Inflammatory macrophage (primary cell): ENCODE measurements around the gene PAX8.
"Not testable (repeated sequence)": the region's sequence is repeated elsewhere in the genome, so short reads cannot be mapped to it uniquely, and the experiment has no call there.

Experiments
- DNase-seq, 2 donors: peaks; one replicate each; pipeline ENCODE4 v3.0.0-alpha.2; 2020 to 2022

Gene PAX8

GRCh38 chr2:113288674-113289149 lies 10.0 kb upstream of the PAX8 start:
- DNase-seq: not testable (repeated sequence)

DNA sequence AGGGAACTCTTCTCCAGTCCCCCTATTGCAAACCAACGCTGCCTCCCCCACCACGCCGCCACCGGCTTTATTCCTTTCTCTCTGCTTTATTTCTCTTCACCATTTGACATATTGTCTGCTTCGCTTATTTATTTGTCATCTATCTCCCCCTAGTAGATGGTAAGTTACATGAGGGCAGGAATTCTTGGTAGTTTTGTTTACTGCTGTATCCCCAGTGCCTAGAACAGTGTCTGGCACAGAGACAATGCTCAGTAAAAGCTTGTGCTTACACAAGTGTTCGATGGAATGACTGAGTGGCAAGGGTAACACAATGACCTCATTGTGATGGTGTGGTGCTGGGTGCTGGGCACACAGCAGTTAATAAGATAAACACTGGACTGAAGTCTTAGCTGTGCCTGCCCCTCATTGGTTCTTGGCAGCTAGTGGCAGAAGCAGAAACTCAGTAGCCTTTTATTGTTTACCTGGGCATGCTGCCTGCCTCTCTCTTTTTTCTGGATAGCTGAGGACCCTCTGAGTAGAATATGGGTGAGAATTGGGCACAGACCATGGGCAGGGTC lies 9.5 kb upstream of the PAX8 start:
- not testable (repeated sequence) for DNase-seq

GRCh38 chr2:113285816-113286215 lies 7.1 kb upstream of the PAX8 start:
- no peak for DNase-seq

DNA sequence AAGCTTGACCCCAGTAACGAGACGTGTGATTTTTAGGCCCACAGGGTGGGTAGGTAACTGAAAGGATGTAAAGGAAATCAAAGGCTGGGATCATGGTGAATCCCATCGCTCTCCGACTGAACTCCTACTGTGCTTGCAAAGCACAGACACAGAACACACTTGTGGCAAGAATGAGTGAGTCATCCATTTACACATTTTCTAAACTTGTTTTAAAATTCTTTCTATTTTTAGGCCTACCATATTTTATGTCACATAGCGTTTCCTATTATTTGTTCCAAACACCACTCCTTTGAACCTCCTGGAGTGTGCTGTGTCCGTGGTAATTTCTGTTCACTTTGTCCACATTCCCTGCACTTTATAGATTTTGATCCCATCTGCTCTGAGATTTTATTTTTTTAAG lies 6.3 kb upstream of the PAX8 start:
- DNase-seq: not testable (repeated sequence)

DNA sequence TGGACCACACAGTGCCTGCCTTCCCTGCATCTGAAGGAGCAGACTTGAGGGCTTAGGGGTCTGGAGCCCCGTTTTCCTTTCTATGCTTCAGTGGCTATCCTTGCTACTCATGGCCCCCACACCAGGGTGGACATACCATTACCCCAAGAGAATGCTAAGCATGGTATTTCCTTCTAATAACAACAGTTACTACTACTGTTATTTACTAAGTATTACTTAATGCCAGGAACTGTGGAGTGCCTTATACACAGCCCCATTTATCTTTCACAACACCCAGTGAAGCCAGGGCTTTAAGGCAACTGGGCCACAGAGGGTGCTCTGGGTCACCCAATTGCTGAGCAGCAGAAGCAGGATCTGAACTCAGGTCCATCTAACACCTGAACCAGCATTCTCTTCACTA lies 5.8 kb upstream of the PAX8 start:
- DNase-seq: no peak

- no peak for DNase-seq
Observed at GRCh38 chr2:113283704-113284284, 5.1 kb upstream of the PAX8 start.

- DNase-seq: peak; percentile 81 to 90
Observed at GRCh38 chr2:113282747-113283533, 4.2 kb upstream of the PAX8 start.

DNA sequence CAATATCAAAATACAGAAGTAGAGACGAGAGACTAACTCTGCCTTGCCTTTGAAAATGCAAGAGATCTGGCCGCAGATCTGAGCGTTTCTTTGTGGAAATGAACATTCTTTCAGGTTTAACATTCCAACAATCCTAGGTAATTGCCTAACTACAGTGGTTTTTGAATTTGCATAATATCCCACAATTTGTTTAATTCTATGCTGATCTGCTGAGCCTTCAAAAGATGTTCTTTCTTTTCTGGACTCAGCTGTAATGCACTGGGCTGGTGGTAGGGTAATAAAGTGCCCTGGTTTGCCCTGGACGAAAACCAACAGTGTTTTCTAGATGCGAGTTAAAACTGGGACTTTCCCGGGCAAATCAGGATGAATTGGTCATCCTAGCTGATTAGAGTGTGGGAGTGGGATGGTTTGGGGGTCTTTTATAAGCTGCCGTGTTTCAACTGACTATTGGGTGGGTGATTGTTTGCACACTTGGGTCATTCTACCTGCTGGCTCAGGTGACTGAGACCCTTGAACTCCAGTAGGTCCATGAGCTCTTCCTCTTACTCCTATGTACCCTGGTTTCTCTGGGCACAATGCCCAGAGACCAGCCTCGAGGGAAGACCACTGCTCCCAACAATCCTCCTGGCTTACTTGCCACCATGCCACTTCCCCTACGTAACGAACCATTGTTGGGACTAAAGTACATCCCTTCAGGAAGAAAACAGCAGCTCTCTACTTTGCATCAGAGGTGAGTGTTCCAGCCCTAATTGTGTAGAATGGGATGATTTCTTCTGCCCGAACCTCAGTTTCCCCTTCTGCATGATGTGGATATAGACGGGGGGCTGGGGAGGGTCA lies 3.4 kb upstream of the PAX8 start:
- DNase-seq: no peak

- no peak for DNase-seq
Observed at GRCh38 chr2:113278073-113278741, 514 bp downstream of the PAX8 start.

DNA sequence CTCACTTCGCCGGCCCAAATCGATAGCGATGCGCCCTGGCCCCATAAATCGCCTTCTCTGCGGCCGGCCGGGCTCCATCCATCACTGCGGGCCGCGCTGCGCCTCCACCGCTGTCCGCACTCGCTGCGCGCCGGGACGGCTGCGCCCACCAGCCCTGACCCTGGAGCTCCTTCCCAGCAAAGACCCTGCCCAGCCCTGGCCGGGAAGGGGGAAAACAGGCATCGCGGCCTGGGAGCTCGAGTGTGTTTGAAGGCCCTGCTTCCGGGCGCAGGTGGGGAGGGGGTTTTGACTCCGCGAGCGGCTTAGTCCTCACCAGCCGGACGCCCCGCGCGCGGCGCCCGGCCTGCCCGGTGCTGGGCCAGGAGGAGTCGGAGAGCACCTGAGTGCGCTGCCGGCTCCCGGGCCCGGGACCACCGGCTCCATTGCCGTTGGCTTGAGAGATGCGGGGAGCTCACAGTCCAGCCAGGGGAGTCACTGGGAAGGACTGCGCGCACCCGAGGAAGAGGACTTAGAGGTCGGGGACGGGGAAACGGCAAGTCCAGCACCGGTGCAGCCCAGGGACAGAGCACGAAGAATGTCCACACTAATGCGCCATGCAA lies 1.1 kb downstream of the PAX8 start:
- DNase-seq: no peak

DNA sequence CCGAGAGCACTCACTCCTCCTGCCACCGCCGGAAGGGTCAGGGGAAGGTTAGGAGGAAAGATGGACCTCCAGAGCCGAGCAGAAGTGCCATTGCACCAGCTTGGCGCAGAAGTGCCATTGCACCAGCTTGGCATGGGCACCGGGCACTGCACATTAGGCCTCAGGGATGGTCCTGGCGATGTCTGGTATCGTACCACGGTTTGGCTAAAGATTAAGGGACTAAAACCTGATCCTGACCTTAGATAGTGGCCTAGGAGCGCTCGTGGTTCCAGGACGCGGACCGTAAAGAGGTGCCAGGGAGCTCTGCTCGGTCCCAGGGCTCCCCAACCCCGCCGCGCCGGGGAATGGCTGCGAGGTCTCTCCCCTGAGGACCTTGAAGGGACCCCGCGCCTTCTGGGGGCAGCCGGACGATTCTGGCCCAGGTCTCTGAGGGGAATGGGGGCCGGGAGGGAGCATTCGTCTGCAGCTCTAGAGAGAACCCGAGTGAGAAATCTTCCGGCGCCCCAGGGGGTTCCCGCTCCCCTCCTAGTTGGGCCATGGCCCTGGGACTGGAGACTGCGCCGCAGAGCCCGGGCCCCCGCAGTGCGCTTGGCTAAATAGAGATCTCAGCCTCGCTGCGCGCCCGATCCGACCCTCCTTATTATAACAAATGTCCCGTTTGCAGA lies 1.8 kb downstream of the PAX8 start:
- DNase-seq: no peak

DNA sequence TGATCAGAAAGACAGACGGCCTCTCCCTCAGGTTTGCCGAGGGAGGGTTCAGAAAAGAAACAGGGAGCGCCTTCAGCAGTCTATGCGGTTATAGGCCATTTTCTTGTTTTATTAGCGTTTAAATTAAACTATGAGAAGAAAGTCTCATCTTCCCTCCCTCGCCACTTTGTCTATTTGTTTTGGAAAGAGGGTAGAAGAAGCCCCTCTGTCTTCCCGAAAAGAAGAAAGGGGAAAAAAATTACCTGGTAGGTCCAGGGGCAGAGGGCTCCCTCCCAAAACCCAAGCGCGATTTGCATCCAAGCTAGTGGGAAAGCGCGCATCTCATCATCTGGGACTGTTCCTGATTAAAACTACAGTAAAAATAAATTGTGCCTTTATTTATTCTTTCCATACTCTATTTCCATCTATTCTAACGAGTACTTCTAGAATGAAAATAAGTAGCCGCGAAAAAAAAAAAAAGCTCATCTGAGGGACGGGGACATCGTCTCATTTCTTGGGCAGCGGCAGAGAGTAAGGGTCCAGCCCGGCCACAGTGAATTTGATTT lies 2.4 kb downstream of the PAX8 start:
- no peak for DNase-seq

DNA sequence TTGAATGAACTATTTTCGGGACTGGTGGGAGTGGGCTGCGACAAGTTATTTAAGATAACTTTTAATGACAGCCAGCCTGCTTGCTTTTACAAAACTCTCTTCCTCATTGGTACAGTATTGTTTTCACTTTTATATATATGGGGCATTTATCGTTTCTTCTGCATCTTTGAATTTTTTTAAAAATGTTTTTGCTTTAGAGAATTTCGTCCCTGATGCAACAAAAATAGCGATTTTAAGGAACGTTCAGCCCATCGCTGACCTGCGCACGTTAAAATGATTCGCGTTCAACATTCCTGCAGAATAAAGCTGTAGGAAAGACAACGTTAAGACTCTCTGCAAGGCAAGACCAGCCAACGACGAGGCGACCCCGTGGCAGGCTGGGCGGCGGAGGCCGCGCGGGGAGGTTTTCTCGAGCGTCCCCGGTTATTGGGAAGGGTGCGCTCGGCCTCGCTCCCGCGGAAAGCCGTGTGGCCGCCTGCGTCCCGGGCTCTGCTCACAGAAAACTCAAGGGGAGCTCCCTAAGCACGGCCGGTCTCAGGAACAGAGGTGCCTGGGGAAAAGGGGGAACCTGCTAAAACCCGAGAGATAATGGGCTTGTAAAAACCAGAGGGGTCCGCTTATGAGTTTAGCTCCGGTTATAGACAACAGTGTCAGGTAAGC lies 3.0 kb downstream of the PAX8 start:
- DNase-seq: no peak

DNA sequence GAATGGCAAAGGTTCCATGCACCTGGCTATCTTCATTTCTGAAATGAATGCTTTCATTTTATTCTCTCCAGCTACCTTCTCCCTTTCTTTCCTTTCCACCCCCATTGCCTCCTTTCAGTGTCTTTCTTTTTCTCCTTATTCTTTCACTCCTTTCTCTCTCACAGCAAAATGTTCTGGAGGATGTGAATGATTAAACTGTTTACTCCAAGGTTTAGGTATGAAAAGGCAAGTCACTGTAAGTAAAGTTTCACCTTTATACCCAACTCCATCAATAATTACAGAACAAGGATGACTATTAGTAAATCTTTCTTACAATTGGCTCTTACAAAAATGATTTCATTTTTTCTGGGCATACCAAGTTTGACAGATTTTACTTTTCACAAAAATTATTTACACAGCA lies 4.3 kb downstream of the PAX8 start:
- no peak for DNase-seq

GRCh38 chr2:113273981-113274380 lies 4.7 kb downstream of the PAX8 start:
- no peak for DNase-seq

DNA sequence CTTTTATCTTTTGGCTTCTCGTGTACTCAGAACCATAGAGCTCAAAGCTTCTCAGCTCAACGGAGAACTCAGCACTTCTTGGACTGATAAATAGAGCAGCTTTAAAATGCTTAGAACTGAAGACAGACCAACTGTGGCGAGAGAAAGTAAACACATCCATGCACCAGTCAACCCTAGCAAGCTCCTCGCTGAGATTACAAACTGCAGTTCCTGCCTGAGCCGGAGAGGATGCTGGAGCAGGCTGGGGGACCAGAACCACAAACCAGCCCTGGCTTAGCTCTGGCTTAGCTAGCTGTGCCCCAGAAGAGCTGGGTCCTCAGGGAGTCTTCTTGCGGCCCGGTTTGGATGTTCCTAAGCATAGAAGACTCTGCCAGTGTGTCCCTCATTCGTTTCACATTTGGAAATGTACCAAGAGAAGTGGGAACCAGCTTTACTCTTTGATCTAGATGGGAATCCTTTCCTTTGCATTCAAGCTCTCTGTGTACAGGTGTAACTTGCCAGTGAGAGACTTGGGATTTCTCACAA lies 5.6 kb downstream of the PAX8 start:
- peak; percentile 22 to 33 for DNase-seq

GRCh38 chr2:113272477-113272876 lies 6.2 kb downstream of the PAX8 start:
- DNase-seq: no peak

- DNase-seq: no peak
Observed at GRCh38 chr2:113268621-113269360, 9.9 kb downstream of the PAX8 start.

DNA sequence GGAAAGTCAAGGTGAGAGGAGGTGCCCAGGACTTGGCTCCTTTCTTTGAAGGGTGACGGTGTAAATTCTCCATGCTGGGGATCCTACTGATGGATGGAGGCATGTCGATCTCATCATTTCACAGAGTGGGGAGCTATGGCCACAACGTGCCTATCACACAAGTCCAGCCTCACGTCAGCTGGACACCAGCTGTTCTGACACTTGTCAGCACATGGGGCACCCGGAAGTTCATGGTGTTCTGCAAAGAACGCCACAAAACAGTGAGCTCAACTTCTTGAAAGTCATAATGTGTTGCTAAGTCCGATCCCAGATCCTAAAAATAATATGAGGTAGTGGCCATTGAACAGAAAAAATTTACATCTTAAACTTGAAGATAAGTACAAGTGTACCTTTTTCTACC lies 12.3 kb downstream of the PAX8 start:
- DNase-seq: peak in 1 of 2 donors; percentile 9
